SK-N-DZ (cell line): ENCODE results near the gene KRTAP5-9.
"Not testable (repeated sequence)": the region's sequence is repeated elsewhere in the genome, so short reads cannot be mapped to it uniquely, and the experiment has no call there.

Experiments used
- DNase-seq: peaks from one replicate; pipeline ENCODE4 v3.0.0-alpha.2; 2015; ENCODE audit warnings: low spot score

The KRTAP5-9 gene

GRCh38 chr11:71532036-71532610 is 16.1 kb upstream of the KRTAP5-9 start:
- no peak for DNase-seq

DNA sequence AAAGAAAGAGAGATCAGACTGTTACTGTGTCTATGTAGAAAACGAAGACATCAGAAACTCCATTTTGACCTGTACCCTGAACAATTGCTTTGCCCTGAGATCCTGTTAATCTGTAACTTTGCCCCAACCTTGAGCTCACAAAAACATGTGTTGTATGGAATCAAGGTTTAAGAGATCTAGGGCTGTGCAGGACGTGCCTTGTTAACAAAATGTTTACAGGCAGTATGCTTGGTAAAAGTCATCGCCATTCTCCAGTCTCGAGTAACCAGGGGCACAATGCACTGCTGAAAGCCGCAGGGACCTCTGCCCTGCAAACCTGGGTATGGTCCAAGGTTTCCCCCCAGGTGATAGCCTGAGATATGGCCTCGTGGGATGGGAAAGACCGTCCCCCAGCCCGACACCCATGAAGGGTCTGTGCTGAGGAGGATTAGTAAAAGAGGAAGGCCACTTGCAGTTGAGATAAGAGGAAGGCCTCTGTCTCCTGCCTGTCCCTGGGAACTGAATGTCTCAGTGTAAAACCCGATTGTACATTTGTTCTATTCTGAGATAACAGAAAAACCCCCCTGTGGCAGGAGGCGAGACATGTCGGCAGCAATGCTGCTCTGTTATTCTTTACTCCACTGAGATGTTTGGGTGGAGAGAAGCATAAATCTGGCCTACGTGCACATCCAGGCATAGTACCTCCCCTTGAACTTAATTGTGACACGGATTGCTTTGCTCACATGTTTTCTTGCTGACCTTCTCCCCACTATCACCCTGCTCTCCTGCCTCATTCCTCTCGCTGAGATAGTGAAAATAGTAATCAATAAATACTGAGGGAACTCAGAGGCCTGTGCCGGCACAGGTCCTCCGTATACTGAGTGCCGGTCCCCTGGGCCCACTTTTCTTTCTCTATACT is 13.3 kb upstream of the KRTAP5-9 start:
- not testable (repeated sequence) for DNase-seq

DNA sequence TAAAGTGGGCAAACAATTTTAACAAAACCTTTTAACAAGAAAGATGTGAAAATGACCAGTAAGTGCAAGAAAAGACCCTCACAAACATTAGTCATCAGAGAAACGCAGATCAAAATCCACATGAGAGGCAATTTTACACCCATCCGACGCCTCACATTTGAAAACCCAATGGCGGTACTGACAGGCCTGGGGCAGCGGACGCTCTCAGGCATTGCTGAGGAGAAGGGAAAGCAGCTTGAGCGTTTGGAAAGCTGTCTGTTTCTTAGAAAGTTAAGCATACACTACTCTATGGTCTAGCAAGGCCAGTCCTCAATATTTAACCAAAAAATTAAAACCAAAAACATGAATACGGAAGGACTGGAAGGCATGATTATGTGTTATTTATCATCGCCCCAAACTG is 12.4 kb upstream of the KRTAP5-9 start:
- no peak for DNase-seq

- DNase-seq = no peak
Measured at GRCh38 chr11:71537537-71537936, 10.7 kb upstream of the KRTAP5-9 start.

DNA sequence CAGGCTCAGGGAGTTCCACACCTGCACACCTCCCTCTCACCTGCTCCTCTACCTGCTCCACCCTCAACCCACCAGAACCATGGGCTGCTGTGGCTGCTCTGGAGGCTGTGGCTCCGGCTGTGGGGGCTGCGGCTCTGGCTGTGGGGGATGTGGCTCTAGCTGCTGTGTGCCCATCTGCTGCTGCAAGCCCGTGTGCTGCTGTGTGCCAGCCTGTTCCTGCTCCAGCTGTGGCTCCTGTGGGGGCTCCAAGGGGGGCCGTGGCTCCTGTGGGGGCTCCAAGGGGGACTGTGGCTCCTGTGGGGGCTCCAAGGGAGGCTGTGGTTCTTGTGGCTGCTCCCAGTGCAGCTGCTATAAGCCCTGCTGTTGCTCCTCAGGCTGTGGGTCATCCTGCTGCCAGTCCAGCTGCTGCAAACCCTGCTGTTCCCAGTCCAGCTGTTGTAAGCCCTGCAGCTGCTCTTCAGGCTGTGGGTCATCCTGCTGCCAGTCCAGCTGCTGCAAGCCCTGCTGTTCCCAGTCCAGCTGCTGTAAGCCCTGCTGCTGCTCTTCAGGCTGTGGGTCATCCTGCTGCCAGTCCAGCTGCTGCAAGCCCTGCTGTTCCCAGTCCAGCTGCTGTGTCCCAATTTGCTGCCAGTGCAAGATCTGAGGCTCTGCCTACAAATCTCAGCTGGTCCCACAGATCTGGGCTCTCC is 10.1 kb upstream of the KRTAP5-9 start, which contains the start of gene KRTAP5-8:
KRTAP5-8 (plus strand) TSS at position 49 of the 689 bp plus-strand sequence; CDS start at position 80, 31 bp downstream.
- not testable (repeated sequence) for DNase-seq

GRCh38 chr11:71538666-71538990 is 9.6 kb upstream of the KRTAP5-9 start:
- DNase-seq = no peak

GRCh38 chr11:71539017-71539416 is 9.2 kb upstream of the KRTAP5-9 start:
- no peak for DNase-seq

GRCh38 chr11:71539971-71540370 is 8.2 kb upstream of the KRTAP5-9 start:
- not testable (repeated sequence) for DNase-seq

DNA sequence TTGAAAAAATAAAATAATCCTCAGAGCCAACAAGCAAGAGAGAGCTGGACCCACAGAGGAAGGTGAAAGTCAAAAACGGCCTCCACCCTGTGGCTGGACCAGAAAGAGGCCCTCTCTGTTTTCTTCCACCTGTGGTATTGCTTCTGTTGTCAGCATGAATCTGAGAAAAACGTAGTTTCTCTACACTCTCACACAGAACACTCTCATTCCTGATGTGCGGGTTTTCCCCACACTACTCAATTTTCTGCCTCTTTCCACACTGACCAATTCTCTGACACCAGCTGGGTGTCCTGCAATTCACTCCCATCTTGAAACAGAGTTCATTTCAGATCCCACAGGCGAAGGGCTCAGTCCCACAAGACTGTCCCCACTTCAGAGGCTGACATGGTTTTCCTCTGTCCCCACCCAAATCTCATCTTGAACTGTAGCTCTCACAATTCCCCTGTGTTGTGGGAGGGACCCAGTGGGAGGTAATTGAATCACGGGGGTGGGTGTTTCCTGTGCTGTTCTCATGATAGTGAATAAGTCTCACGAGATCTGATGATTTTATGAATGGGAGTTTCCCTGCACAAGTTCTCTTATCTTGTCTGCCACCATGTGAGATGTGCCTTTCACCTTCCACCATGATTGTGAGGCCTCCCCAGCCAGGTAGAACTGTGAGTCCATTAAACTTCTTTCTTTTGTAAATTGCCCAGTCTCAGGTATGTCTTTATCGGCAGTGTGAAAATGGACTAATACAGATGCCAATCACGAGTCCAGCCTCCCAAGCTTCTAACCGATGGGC is 7.5 kb upstream of the KRTAP5-9 start:
- DNase-seq = not testable (repeated sequence)

DNA sequence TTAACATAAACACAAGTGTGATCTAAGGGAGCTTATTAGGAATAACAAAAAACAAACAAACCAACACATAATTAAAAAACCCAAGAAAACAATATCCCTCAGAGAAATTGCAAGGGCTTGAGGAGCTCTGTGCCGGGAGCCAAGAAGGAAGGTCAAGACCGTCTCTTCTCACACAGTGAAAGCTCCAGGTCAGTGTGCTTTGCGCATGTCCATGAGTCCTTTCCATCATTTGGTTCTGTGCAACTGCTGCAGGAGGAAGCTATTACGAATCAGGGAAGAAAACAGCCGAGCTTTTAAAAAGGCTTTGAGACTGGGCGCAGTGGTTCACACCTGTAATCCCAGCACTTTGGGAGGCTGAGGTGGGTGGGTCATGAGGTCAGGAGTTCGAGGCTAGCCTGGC is 5.8 kb upstream of the KRTAP5-9 start:
- no peak for DNase-seq

- peak; percentile 32 for DNase-seq
Measured at GRCh38 chr11:71542879-71543777, 5.1 kb upstream of the KRTAP5-9 start.

- DNase-seq = no peak
Measured at GRCh38 chr11:71543866-71544265, 4.4 kb upstream of the KRTAP5-9 start.

DNA sequence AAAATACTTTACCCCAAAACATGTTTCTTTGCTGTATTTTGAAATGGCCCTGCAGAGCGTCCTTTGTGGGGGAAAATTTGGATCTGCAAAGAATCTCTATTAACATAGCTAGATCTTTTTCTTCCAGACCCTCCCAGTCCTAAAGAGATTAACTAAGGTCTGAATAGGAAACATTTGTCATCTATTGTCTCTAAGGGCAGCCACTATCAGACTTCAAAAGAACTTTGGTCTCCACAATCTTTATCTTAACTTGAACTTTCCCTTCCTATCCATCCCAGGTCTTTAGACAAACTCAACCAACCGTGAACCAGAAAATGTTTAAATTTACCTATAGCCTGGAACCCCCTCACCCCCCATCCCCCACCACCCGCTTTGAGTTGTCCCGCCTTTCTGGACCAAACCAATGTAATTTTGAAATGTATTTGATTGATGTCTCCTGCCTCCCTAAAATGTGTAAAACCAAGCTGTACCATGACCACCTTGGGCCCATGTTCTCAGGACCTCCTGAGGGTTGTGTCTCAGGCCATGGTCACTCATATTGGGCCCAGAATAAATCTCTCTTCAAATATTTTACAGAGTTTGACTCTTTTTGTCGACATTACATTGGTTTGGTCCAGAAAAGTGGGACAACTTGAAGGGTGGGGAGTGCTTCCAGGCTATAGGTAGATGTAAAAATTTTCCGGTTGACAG is 3.5 kb upstream of the KRTAP5-9 start:
- no peak for DNase-seq

GRCh38 chr11:71545405-71545966 is 2.7 kb upstream of the KRTAP5-9 start:
- no peak for DNase-seq

DNA sequence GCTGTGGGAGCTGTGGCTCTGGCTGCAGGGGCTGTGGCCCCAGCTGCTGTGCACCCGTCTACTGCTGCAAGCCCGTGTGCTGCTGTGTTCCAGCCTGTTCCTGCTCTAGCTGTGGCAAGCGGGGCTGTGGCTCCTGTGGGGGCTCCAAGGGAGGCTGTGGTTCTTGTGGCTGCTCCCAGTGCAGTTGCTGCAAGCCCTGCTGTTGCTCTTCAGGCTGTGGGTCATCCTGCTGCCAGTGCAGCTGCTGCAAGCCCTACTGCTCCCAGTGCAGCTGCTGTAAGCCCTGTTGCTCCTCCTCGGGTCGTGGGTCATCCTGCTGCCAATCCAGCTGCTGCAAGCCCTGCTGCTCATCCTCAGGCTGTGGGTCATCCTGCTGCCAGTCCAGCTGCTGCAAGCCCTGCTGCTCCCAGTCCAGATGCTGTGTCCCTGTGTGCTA is 514 bp downstream of the KRTAP5-9 start:
- DNase-seq = no peak

- no peak for DNase-seq
Measured at GRCh38 chr11:71551711-71552110, 3.5 kb downstream of the KRTAP5-9 start.

DNA sequence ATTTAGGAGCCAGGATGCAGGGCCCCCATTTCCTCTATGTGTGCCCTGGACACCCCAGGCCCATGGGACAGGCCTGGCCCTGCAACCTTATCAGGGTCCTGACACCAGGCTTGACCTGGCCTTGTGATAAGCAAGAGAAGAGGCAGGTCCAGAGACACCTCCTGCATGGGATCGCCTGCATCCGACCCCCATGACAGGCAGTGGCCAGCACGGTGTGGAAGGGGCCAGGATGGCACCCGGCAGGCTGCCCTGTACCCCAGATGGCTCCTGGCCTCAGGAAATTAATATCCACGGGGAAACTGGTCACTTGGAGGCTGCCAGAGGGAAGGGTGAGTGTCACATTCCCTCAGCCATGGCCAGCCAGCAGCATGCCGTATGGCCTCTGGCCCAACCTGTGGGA is 6.8 kb downstream of the KRTAP5-9 start:
- no peak for DNase-seq

- no peak for DNase-seq
Measured at GRCh38 chr11:71555508-71555907, 7.3 kb downstream of the KRTAP5-9 start.

- no peak for DNase-seq
Measured at GRCh38 chr11:71556018-71556417, 7.8 kb downstream of the KRTAP5-9 start.

DNA sequence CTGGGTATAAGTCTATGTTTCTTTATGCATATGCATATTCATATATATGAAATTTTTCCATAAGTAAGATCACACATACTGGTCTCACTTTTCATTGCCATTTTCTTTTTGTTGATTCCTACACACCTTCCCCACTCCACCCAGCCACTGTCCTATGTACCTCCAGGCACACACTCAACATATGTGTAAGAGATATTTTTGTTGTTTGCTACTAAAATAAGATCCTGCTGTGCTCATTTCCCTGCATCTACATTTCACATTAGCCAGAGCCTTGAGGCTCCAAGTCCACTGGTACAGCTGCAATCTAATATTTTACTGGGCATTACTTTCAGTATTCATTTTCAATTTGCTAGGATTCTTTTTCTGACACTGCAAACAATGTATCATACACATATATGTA is 9.0 kb downstream of the KRTAP5-9 start:
- no peak for DNase-seq
